Measurements from ENCODE around the gene TNFAIP8L2.

DNA sequence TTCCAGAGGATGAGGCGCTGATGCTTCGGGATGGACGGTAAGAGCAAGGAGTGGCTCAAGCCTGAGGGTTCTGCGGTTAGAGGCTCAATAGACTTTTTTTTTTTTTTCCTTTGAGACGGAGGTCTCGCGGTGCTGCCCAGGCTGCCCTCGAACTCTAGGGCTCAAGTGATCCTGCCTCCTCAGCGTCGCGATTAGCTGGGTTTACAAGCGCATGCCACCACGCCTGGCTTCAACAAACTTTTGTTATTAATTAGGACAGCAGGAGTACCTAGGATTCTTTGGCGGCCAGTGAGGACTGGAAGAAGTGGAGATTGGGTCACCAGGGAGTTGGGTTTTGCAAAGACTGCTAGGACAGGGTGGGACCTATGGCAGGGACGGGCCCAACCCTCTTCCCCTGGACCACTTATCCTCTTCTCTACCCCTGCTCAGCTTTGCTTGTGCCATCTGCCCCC, 10.1 kb downstream of the TNFAIP8L2 start:
- TF ChIP-seq POLR2AphosphoS5 (IDR thresholded peaks at IDR 0.05; ENCODE audit: low read depth, low read length), result no peak
- no peak for TF ChIP-seq POLR2A (IDR thresholded peaks at IDR 0.05; ENCODE audit: low read depth, low read length)
- TF ChIP-seq PAX5 (IDR thresholded peaks at IDR 0.05; ENCODE audit: insufficient read depth, low read length, severe bottlenecking), result no peak
- TF ChIP-seq TAF1 (IDR thresholded peaks at IDR 0.05; ENCODE audit: low read depth, low read length), result no peak
- TF ChIP-seq SPI1 (IDR thresholded peaks at IDR 0.05; ENCODE audit: low read depth, low read length), result no peak
- no peak for TF ChIP-seq POU2F2 (IDR thresholded peaks at IDR 0.05; ENCODE audit: low read depth, low read length)

All from GM12891 (cell line).